Vagina (tissue), 2 donors: Measurements from ENCODE around the gene ENO3. TPM values are rescaled to one million over a fixed set of nuclear protein-coding genes. Genes with fewer than 3 reads are reported as not detected.
A peak's percentile ranks its signal among the peaks of the same experiment; 100 is the strongest.

Experiments
- DNase-seq, 2 donors: peaks; one replicate each; pipeline ENCODE4 v3.0.0-alpha.2; 2017; ENCODE audit errors: extremely low spot score in 2 of 2
- H3K27ac ChIP-seq: fragments of 200-600 bp; sonication (generic); one replicate; pipeline ENCODE4 v1.5.1; 2019
- H3K27me3 ChIP-seq: fragments of 200-600 bp; sonication (generic); one replicate; pipeline ENCODE4 v1.5.1; 2019
- H3K36me3 ChIP-seq, 2 donors: fragments of 200-600 bp; sonication (generic); one replicate each; pipeline ENCODE4 v1.5.1; 2017 to 2019
- H3K4me1 ChIP-seq: fragments of 200-600 bp; sonication (generic); one replicate; pipeline ENCODE4 v1.5.1; 2019
- H3K4me3 ChIP-seq, 2 donors: fragments of 200-600 bp; sonication (generic); 1 replicate in 1 of 2; 2 replicates in 1 of 2; pipeline ENCODE4 v1.5.1; 2016 to 2019
- H3K9me3 ChIP-seq: fragments of 200-600 bp; sonication (generic); one replicate; pipeline ENCODE4 v1.5.1; 2019
- CTCF ChIP-seq, 3 experiments: fragments of 450-650 bp in 2 of 3; fragments of 200-600 bp in 1 of 3; sonication (generic) in 1 of 3; IDR thresholded peaks; one replicate each; pipeline ENCODE4 v1.5.1; 2017 to 2019; ENCODE audit warnings: antibody characterized with exemption in 3 of 3, mild to moderate bottlenecking in 2 of 3, moderate library complexity in 2 of 3
- POLR2A ChIP-seq, 2 donors: fragments of 450-650 bp; IDR thresholded peaks; one replicate each; pipeline ENCODE4 v1.6.1; 2017; ENCODE audit warnings: antibody characterized with exemption in 2 of 2, mild to moderate bottlenecking in 2 of 2, moderate library complexity in 2 of 2
- POLR2AphosphoS5 ChIP-seq, 2 donors: sonication (generic); formaldehyde crosslinking; IDR thresholded peaks; one replicate each; pipeline ENCODE4 v1.9.0; 2017; ENCODE audit warnings: antibody characterized with exemption in 2 of 2, mild to moderate bottlenecking in 2 of 2, low read depth in 1 of 2; ENCODE audit not compliant: insufficient read depth in 1 of 2
- intact Hi-C: fragments of 100-400 bp; cut with DNase I; formaldehyde crosslinking; loops from one replicate; pipeline ENCODE4 v1.15.1; 2023
- total RNA-seq: library from RNA; depleted of rRNA; stranded (reverse); fragments of >200 nt; gene quantifications from one replicate; pipeline ENCODE4 v1.2.3, GENCODE V29; 2016

Gene ENO3
- total RNA-seq, 1 donor from 2014 or later: 5.6 TPM

GRCh38 chr17:4986951-4987766, 36.2 kb downstream of the ENO3 start, which contains the start of gene CAMTA2:
Gene CAMTA2 (minus strand): TSS chr17:4987675. CDS start chr17:4986222, 1,453 bp downstream.
- no peak for DNase-seq
- H3K27me3 ChIP-seq: no peaks in the 10 kb centered on the region
- H3K4me3 ChIP-seq: peak within 1 kb of the TSS; percentile 66 to 95
- peaks cover 0 to 6% of the 10 kb centered on the region in 2 donors for H3K36me3 ChIP-seq
- H3K27ac ChIP-seq: peak within 1 kb of the TSS; percentile 89
- peaks cover 32% of the 10 kb centered on the region for H3K4me1 ChIP-seq
- TF ChIP-seq POLR2A (IDR thresholded peaks at IDR 0.05) (peak in 1 of 2 donors; percentile 81), POLR2AphosphoS5 (IDR thresholded peaks at IDR 0.05; ENCODE audit: insufficient read depth in 1 of 2, low read depth in 1 of 2) (peak; percentile 69 to 93), CTCF (IDR thresholded peaks at IDR 0.05) (peak; percentile 22 to 89 (median 63))
- H3K9me3 ChIP-seq: no peaks in the 10 kb centered on the region
- intact Hi-C loops: loop anchor here (10.0 kb wide), 1 partner anchor 48 kb away; the partner anchor contains the start of gene SLC52A1

- Histone ChIP-seq H3K36me3 (no peaks in the 10 kb centered on the region), H3K27me3 (no peaks in the 10 kb centered on the region), H3K9me3 (no peaks in the 10 kb centered on the region), H3K4me1 (peaks cover 32% of the 10 kb centered on the region), H3K4me3 (peak overlapping the region; percentile 66 to 95), H3K27ac (peak overlapping the region; percentile 89)
- TF ChIP-seq CTCF (IDR thresholded peaks at IDR 0.05) (no peak), POLR2AphosphoS5 (IDR thresholded peaks at IDR 0.05; ENCODE audit: insufficient read depth in 1 of 2, low read depth in 1 of 2) (peak in 1 of 2 donors; percentile 75)
- intact Hi-C loops: loop anchor here (10.0 kb wide), 1 partner anchor 47 kb away; the partner anchor contains the start of gene SLC52A1
- peak in 1 of 2 donors; percentile 87 for DNase-seq
Measured at GRCh38 chr17:4987767-4988567, 37.0 kb downstream of the ENO3 start.

- intact Hi-C loops: no loop called here
- no peak overlapping the region for H3K27ac ChIP-seq
- H3K36me3 ChIP-seq: no peaks in the 10 kb centered on the region
- no peak for DNase-seq
- H3K27me3 ChIP-seq: no peaks in the 10 kb centered on the region
- TF ChIP-seq POLR2AphosphoS5 (IDR thresholded peaks at IDR 0.05; ENCODE audit: insufficient read depth in 1 of 2, low read depth in 1 of 2) (no peak), POLR2A (IDR thresholded peaks at IDR 0.05) (no peak), CTCF (IDR thresholded peaks at IDR 0.05) (no peak)
- H3K9me3 ChIP-seq: no peaks in the 10 kb centered on the region
- H3K4me3 ChIP-seq: no peak overlapping the region
- peaks cover 20% of the 10 kb centered on the region for H3K4me1 ChIP-seq
Measured at GRCh38 chr17:4994081-4994595, 43.2 kb downstream of the ENO3 start.

GRCh38 chr17:4997302-4998026, 46.5 kb downstream of the ENO3 start, which contains the start of the genes INCA1 and KIF1C:
Gene INCA1 (minus strand): TSS chr17:4997522. CDS start chr17:4994437, 3,085 bp downstream.
Gene KIF1C (plus strand): TSS chr17:4997950. CDS start chr17:5000247, 2,297 bp downstream.
- Histone ChIP-seq H3K9me3 (no peaks in the 10 kb centered on the region), H3K36me3 (peaks cover 0 to 13% of the 10 kb centered on the region in 2 donors), H3K4me1 (peaks cover 33% of the 10 kb centered on the region), H3K27ac (peak within 1 kb of the TSS; percentile 89), H3K4me3 (peak within 1 kb of the TSS; percentile 85 to 95), H3K27me3 (no peaks in the 10 kb centered on the region)
- no peak for DNase-seq
- TF ChIP-seq CTCF (IDR thresholded peaks at IDR 0.05) (peak in 1 of 3 experiments; percentile 27), POLR2A (IDR thresholded peaks at IDR 0.05) (peak in 1 of 2 donors; percentile 66), POLR2AphosphoS5 (IDR thresholded peaks at IDR 0.05; ENCODE audit: insufficient read depth in 1 of 2, low read depth in 1 of 2) (peak; percentile 35 to 85)
- intact Hi-C loops: loop anchor here (5.0 kb wide), 1 partner anchor 50 kb away; the partner anchor contains the start of gene PFN1
